HG03521 (cell line): Measurements from ENCODE around the gene PRLH.

ENCODE experiments used
- ATAC-seq: cut with Tn5 transposase; IDR thresholded peaks from one replicate; pipeline ENCODE4 v1.9.1; 2021; ENCODE audit warnings: mild to moderate bottlenecking, moderate library complexity; ENCODE audit not compliant: unreplicated experiment

The PRLH gene

DNA sequence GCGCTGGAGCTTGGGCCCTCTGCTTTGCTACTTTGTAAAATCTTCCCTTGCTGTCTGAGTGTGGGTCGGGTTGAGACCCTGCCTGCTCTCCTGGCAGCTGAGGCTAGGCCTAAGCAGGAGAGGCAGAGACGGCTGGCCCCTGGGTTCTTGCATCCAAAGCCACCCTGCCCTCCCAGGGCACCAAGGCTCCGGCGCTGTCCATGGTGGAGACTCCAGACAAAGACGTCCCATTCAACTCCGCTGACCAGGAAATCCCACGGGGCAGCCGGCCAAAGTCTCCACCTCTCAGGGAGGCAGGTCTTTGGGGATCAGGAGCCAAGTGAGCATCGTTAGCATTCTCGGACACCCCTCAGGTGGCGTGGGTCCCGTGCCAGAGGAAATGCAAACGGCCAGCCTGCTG is 2.6 kb upstream of the PRLH start:
- no peak for ATAC-seq

GRCh38 chr2:237564526-237565131 is 1.7 kb upstream of the PRLH start:
- no peak for ATAC-seq

- no peak for ATAC-seq
Measured at GRCh38 chr2:237565974-237566373, 400 bp upstream of the PRLH start.

DNA sequence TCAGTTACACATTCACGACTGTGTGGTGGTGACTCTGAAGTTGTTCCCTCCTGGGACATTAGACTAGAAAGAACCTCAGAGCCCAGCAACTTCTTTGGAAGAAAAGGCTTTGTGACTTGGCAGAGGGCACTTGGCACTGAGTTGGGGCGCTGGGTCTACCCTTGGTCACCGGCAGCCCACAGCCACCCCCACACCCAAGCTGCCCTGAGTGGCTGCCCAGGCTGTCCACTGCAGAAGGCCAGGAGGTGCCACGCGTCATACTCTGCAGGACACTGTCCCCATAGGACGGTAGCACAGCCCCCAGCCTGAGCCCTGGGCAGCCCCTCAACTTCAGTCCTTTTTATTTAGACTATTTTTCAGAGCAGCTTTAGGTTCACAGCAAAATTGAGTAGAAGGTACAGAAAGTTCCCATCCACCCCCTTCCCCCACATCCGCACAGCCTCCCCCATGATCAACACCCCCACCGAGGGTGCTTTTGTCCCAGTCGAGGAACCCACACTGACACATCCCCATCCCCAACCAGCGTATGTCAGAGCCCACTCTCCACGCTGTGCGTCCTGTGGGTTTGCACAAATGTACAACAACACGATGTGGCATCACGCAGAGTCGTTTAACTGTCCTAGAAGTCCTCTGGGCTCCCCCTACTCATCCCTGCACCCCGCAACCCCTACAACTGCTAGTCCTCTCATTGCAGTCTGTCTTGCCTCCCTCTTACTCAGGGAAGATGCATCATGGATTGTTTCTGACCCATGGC is 1.1 kb downstream of the PRLH start:
- ATAC-seq, result no peak

DNA sequence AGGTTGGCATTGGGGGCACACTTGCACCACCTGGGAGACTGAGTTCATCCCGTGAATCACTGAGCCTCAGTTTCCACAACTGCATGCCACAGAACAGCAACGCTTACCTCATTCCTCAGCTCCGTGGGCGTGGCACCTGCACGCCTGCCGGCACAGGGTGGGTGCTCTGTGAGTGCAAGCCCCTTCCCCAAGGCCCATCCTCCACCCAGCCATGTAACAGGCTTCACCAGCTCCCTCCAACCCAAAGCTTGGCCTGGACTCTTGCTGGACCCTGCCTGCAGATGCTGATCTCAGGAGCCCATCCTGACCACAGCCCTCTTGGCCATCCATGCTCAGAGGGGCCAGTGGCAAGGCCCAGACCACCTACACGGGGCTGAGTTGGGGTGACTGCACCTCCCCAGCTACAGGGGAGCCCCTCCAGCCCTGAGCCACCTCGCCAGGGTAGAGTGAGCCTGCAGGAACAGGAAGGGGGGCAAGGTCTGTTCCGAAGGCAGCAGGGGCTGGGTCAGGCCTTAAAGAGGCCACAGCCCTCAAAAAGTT is 1.8 kb downstream of the PRLH start:
- no peak for ATAC-seq

GRCh38 chr2:237569041-237569440 is 2.7 kb downstream of the PRLH start:
- ATAC-seq, result no peak

GRCh38 chr2:237569896-237570295 is 3.5 kb downstream of the PRLH start:
- no peak for ATAC-seq

- no peak for ATAC-seq
Measured at GRCh38 chr2:237570776-237571335, 4.5 kb downstream of the PRLH start.

DNA sequence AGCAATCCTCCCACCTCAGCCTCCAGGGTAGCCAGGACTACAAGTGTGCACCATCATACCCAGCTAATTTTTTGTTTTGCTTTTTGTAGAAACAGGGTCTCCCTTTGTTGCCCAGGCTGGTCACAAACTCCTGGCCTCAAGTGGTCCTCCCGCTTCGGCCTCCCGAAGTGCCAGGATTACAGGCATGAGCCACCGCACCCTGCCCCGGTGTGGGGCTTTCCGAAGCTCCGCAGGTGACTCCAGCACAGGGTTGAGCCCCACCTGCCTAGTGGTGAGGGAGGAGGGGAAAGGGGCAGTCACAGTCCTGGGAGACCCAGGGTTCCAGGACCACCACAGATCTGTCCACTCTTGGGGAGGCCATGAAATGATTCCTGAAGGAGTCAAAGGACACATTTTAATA is 5.2 kb downstream of the PRLH start:
- no peak for ATAC-seq

GRCh38 chr2:237572021-237572741 is 5.8 kb downstream of the PRLH start:
- ATAC-seq, result peak; percentile 91

DNA sequence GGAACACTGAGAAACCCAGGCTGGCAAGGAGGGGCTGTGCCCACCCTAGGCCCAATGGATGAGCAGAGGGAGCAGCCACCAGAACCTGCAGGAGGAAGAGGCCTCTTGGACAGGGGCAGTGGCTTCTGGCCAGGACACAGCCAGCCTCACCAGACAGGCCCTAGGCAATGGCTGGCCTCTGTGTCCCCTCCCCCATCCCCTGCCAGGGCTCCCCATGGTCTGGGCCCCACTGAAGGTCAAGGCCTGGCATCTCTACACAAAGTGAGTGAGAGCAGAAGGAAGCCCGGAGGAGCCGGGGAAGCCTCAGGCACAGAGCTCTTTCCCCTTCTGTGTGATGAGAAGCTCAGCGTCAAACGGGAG is 6.3 kb downstream of the PRLH start:
- no peak for ATAC-seq

DNA sequence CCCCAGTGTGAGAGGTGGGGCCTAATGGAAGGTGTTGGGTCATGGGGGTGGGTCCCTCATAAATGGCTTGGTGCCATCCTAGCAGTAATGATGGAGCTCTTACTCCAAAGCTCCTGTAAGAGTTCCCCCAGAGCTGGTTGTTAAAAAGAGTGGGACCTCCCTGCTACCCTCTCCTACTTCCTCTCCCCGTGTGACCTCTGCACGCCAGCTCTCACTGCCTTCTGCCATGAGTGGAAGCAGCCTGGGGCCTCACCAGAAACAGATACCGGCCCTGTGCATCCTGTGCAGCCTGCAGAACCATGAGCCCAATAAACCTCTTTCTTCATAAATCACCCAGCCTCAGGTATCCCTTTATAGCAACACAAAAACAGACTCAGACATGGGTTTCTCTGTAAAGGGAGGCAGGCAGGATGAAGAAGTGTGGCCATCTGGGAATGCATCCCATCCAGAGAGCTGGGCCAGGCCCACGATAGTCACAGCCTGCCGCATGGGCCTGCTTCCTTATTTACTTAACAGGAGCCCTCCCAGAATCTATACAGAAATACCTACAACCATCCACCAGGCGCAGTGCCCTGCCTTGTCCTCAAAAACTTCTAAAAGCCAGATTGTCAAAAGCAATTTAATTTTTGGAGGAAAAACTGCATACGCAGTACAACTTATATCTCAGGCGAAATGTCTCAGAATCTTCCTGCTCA is 7.5 kb downstream of the PRLH start:
- no peak for ATAC-seq

GRCh38 chr2:237574467-237574866 is 8.1 kb downstream of the PRLH start:
- ATAC-seq, result no peak

DNA sequence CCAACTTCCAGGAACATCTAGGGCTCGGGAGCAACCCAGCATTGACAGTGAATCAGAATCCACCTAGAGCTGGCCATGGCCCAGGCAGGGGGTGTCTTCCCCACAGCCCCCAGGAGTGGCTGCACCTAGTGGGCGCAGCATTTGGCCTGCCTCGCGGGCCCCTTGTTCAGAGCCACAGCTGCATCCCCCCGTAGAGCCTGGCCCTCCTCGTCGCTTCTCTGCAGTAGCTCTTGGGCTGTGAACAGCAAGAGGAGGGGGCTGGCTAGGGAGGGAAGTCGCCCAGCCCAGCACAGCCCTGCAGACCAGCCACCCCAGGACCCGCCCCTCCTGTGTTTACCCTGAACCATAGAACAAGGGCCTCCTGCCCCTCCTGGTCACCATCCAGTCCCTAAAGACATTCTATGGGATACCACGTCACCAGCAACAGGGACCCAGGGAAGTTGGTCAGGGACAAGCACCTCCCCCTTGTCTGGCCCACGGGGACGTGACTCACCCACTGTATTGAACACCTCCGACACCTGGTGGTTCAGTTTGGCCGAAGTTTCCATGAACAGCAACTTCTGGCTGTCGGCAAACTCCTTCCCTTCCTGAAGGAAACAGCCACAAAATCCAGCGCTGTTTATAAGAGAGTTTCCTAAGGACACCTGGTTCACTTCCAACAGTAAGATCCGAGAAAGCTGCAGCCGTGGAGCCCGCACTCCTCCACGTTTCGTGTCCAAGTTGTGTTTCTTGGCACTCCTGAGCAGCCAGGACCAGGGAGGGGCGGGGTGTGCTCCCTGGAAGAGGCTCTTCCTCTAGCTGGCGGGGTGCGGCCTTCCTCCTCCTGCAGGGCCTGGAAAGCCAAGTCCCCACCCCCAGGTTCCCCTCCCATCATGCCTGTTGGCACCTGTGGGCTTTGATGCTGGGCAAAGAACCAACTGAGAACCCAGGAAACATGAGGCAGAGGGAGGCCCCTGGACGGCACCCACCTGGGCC is 8.8 kb downstream of the PRLH start:
- ATAC-seq, result no peak

GRCh38 chr2:237575869-237576862 is 9.8 kb downstream of the PRLH start:
- ATAC-seq, result no peak

DNA sequence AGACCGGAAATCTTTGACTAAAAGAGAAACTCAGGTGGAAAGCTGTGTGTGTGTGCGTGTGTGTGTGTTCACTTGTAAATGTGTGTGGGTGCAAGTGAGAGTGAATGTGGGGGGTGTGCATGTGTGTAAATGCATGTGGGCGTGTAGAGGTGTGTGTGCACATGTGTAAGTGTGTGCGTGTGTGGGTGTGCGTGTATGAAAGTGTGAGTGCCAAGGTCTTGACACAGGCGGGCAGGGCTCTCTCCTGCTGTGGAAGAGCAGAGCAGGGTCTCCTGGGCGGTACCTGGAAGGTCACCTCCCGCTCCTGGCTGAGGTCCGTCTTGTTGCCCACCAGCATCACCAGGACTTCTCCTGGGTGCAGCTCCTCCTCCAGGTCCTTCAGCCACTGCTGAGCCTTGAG is 10.6 kb downstream of the PRLH start:
- ATAC-seq, result no peak

DNA sequence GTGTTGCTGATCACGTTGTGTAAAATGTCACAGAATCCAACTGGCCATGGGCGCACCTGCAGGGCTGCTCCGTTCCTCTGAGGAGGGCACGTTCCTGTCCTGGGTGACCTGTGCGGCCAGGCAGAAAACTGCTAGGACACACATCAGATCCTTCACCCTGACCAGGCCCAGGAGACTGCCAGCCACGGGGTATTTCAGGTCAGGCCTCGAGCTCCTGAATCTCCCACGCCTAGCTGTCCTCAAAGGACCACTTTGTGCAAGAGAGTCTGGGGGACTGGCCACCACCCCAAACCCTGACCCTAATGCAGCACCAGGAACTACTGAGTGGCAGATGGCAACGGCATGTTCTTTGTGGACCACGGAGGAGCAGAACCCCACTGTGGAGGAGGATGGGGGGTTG is 11.1 kb downstream of the PRLH start:
- no peak for ATAC-seq

- ATAC-seq, result no peak
Measured at GRCh38 chr2:237577956-237578870, 11.8 kb downstream of the PRLH start.
